GM21528 (cell line): ENCODE results near the gene EGR2.
A peak's percentile ranks its signal among the peaks of the same experiment; 100 is the strongest.

Experiments
- ATAC-seq: cut with Tn5 transposase; IDR thresholded peaks from one replicate; pipeline ENCODE4 v1.9.1; 2021; ENCODE audit warnings: mild to moderate bottlenecking, moderate library complexity; ENCODE audit not compliant: unreplicated experiment, low FRiP score

The EGR2 gene

GRCh38 chr10:62816331-62817120 is at the start of gene EGR2:
Gene EGR2, minus strand, starts transcription at chr10:62816366. Its CDS starts 337 bp downstream, at chr10:62816029.
- peak; percentile 79 for ATAC-seq

- ATAC-seq = no peak
These were observed 46.3 kb upstream of the EGR2 start for GRCh38 chr10:62862447-62862846.

- no peak for ATAC-seq
These were observed 45.3 kb upstream of the EGR2 start for GRCh38 chr10:62861507-62861906.

GRCh38 chr10:62860946-62861345 is 44.8 kb upstream of the EGR2 start:
- ATAC-seq = no peak

- ATAC-seq = no peak
These were observed 42.2 kb upstream of the EGR2 start for GRCh38 chr10:62858364-62858763.

GRCh38 chr10:62856021-62856420 is 39.9 kb upstream of the EGR2 start:
- no peak for ATAC-seq

- ATAC-seq = no peak
These were observed 37.5 kb upstream of the EGR2 start for GRCh38 chr10:62853710-62854109.

- peak; percentile 70 for ATAC-seq
These were observed 37.0 kb upstream of the EGR2 start for GRCh38 chr10:62852961-62853702.

GRCh38 chr10:62851442-62851841 is 35.3 kb upstream of the EGR2 start:
- ATAC-seq = no peak

- ATAC-seq = no peak
These were observed 34.5 kb upstream of the EGR2 start for GRCh38 chr10:62850646-62851045.

GRCh38 chr10:62847433-62847832 is 31.3 kb upstream of the EGR2 start:
- no peak for ATAC-seq

- ATAC-seq = no peak
These were observed 28.3 kb upstream of the EGR2 start for GRCh38 chr10:62844280-62845011.

- no peak for ATAC-seq
These were observed 27.4 kb upstream of the EGR2 start for GRCh38 chr10:62843600-62843999.

- no peak for ATAC-seq
These were observed 26.8 kb upstream of the EGR2 start for GRCh38 chr10:62842983-62843382.

- no peak for ATAC-seq
These were observed 23.4 kb upstream of the EGR2 start for GRCh38 chr10:62839590-62839989.

- no peak for ATAC-seq
These were observed 15.2 kb upstream of the EGR2 start for GRCh38 chr10:62831346-62831745.

- no peak for ATAC-seq
These were observed 14.5 kb upstream of the EGR2 start for GRCh38 chr10:62830679-62831078.

- ATAC-seq = no peak
These were observed 13.5 kb upstream of the EGR2 start for GRCh38 chr10:62829622-62830021.

GRCh38 chr10:62826273-62826672 is 10.1 kb upstream of the EGR2 start:
- ATAC-seq = no peak

GRCh38 chr10:62820586-62820985 is 4.4 kb upstream of the EGR2 start:
- no peak for ATAC-seq
